HCT116 (cell line): ENCODE results near the gene NFE2L3. TPM values are rescaled to one million over a fixed set of nuclear protein-coding genes. Genes with fewer than 3 reads are reported as not detected.

Experiments used
- ATAC-seq: fragments of 200-7000 bp; cut with Tn5 transposase; 2 replicates; pipeline ENCODE4 v1.9.1; 2020; ENCODE audit warnings: mild to moderate bottlenecking, moderate library complexity
- BruUV-seq: library from RNA; stranded (reverse); fragments of 400-500 nt; replicated peaks from 2 replicates; lab custom pipeline; 2021; lab: Mats Ljungman, UMichigan
- CTCF ChIA-PET: fragments of 300-600 bp; sonication (Branson Sonifier 250); formaldehyde crosslinking; loops from one replicate; lab custom pipeline; 2021; ENCODE audit warnings: antibody characterized with exemption; lab: Charles Lee
- POLR2A ChIA-PET: fragments of 300-600, 350-600 bp; sonication (Branson Sonifier 250); formaldehyde crosslinking; loops from one replicate; lab custom pipeline; 2021; ENCODE audit warnings: antibody characterized with exemption; lab: Charles Lee
- RAD21 ChIA-PET, 2 experiments: fragments of 300-600 bp; sonication (Branson Sonifier 250); formaldehyde crosslinking; loops; one replicate each; lab custom pipeline; 2023; ENCODE audit warnings: low total read pairs in 2 of 2; ENCODE audit not compliant: uncharacterized antibody in 2 of 2, unreplicated experiment in 2 of 2, low non-redundant PET in 1 of 2; lab: Charles Lee
- DNase-seq: peaks from one replicate; pipeline ENCODE4 v3.0.0-alpha.2; 2010; ENCODE audit warnings: low read depth, low spot score
- H2AFZ ChIP-seq: fragments of 200-600 bp; shearing (Covaris generic), sonication (generic); 2 replicates; pipeline ENCODE4 v1.6.1; 2017; ENCODE audit warnings: low read depth, mixed run types, mixed read lengths, antibody characterized with exemption, low read length; ENCODE audit not compliant: poor library complexity, severe bottlenecking
- H3K27ac ChIP-seq: 2 replicates; pipeline ENCODE4 v1.5.1; 2012; ENCODE audit warnings: low read depth, low read length
- H3K27me3 ChIP-seq: fragments of 200-600 bp; sonication (generic); 2 replicates; pipeline ENCODE4 v1.6.1; 2016; ENCODE audit warnings: mixed run types, low read length, mixed read lengths; ENCODE audit not compliant: insufficient read depth
- H3K36me3 ChIP-seq, 2 experiments: fragments of 200-500 bp in 1 of 2; fragments of 200-600 bp in 1 of 2; sonication (Bioruptor generic) in 1 of 2; sonication (generic) in 1 of 2; 2 replicates each; pipeline versions ENCODE4 v1.5.1 to v1.6.1; 2014 to 2016; ENCODE audit warnings: low read length in 2 of 2, inconsistent platforms in 1 of 2, mixed read lengths in 1 of 2, mixed run types in 1 of 2; ENCODE audit not compliant: insufficient read depth in 2 of 2, control insufficient read depth in 1 of 2
- H3K4me1 ChIP-seq, 2 experiments: fragments of 200-600 bp in 1 of 2; sonication (generic) in 1 of 2; 2 replicates each; pipeline versions ENCODE4 v1.5.1 to v1.6.1; 2012 to 2017; ENCODE audit warnings: low read length in 2 of 2, inconsistent platforms in 1 of 2, mild to moderate bottlenecking in 1 of 2, mixed read lengths in 1 of 2, mixed run types in 1 of 2, moderate library complexity in 1 of 2; ENCODE audit not compliant: insufficient read depth in 2 of 2, control insufficient read depth in 1 of 2
- H3K4me2 ChIP-seq: fragments of 200-600 bp; sonication (generic); 2 replicates; pipeline ENCODE4 v1.6.1; 2017; ENCODE audit warnings: mixed run types, low read length, mixed read lengths
- H3K4me3 ChIP-seq, 2 experiments: fragments of 200-600 bp in 1 of 2; sonication (generic) in 1 of 2; replicated peaks in 1 of 2; 2 replicates each; pipeline ENCODE4 v1.5.1; 2011 to 2016; ENCODE audit warnings: low read length in 2 of 2, control low read depth in 1 of 2, low read depth in 1 of 2, mild to moderate bottlenecking in 1 of 2, mixed read lengths in 1 of 2, mixed run types in 1 of 2
- H3K79me2 ChIP-seq: fragments of 200-600 bp; sonication (generic); 2 replicates; pipeline ENCODE4 v1.6.1; 2017; ENCODE audit warnings: mild to moderate bottlenecking, mixed run types, low read length, moderate library complexity, mixed read lengths; ENCODE audit not compliant: insufficient read depth
- H3K9ac ChIP-seq: fragments of 200-600 bp; sonication (generic); 2 replicates; pipeline ENCODE4 v1.6.1; 2016; ENCODE audit warnings: low read length, mixed read lengths
- H3K9me2 ChIP-seq: fragments of 200-600 bp; sonication (generic), shearing (Covaris generic); 2 replicates; pipeline ENCODE4 v1.6.1; 2017; ENCODE audit warnings: mixed run types, mild to moderate bottlenecking, moderate library complexity; ENCODE audit not compliant: insufficient read depth
- H3K9me3 ChIP-seq, 2 experiments: fragments of 200-500 bp in 1 of 2; fragments of 200-600 bp in 1 of 2; sonication (Bioruptor generic) in 1 of 2; sonication (generic) in 1 of 2; 2 replicates each; pipeline ENCODE4 v1.6.1; 2014 to 2017; ENCODE audit warnings: low read length in 2 of 2, mixed read lengths in 2 of 2, inconsistent platforms in 1 of 2, low read depth in 1 of 2, mild to moderate bottlenecking in 1 of 2, mixed run types in 1 of 2, moderate library complexity in 1 of 2; ENCODE audit not compliant: control insufficient read depth in 1 of 2, insufficient read depth in 1 of 2
- H4K20me1 ChIP-seq: fragments of 200-600 bp; sonication (generic), shearing (Covaris generic); 2 replicates; pipeline ENCODE4 v1.6.1; 2017; ENCODE audit warnings: mixed run types, mild to moderate bottlenecking, moderate library complexity; ENCODE audit not compliant: insufficient read depth
- ATF3 ChIP-seq: IDR thresholded peaks from 2 replicates; pipeline ENCODE4 v1.6.1; 2012
- CEBPB ChIP-seq: IDR thresholded peaks from 2 replicates; pipeline ENCODE4 v1.6.1; 2012; ENCODE audit warnings: low read depth
- CTCF ChIP-seq, 3 experiments: fragments of 200-600 bp in 1 of 3; sonication (generic) in 1 of 3; IDR thresholded peaks in 2 of 3; conservative IDR thresholded peaks in 1 of 3; 2 replicates each; pipeline ENCODE4 v1.5.1; 2012 to 2017; ENCODE audit warnings: low read depth in 2 of 3, low read length in 2 of 3, antibody characterized with exemption in 1 of 3, borderline replicate concordance in 1 of 3, control low read depth in 1 of 3, mild to moderate bottlenecking in 1 of 3, mixed read lengths in 1 of 3, mixed run types in 1 of 3, moderate library complexity in 1 of 3; ENCODE audit not compliant: insufficient read depth in 1 of 3
- ELF1 ChIP-seq: IDR thresholded peaks from 2 replicates; pipeline ENCODE4 v1.6.1; 2012; ENCODE audit warnings: low read depth, borderline replicate concordance
- EZH2phosphoT487 ChIP-seq: fragments of 200-600 bp; IDR thresholded peaks from 2 replicates; pipeline ENCODE4 v1.6.1; 2018; ENCODE audit warnings: antibody characterized with exemption, borderline replicate concordance
- FOSL1 ChIP-seq: IDR thresholded peaks from 2 replicates; pipeline ENCODE4 v1.6.1; 2012; ENCODE audit warnings: low read depth
- JUND ChIP-seq: IDR thresholded peaks from 2 replicates; pipeline ENCODE4 v1.6.1; 2012
- MAX ChIP-seq: IDR thresholded peaks from 2 replicates; pipeline ENCODE4 v1.6.1; 2012
- POLR2A ChIP-seq: IDR thresholded peaks from 2 replicates; pipeline ENCODE4 v1.7.0; 2011; ENCODE audit warnings: borderline replicate concordance; ENCODE audit not compliant: insufficient read depth, insufficient read length; ENCODE audit errors: extremely low read depth
- POLR2AphosphoS5 ChIP-seq: IDR thresholded peaks from 2 replicates; pipeline ENCODE4 v1.6.1; 2011; ENCODE audit warnings: mild to moderate bottlenecking, low read depth, low read length, moderate library complexity
- REST ChIP-seq: IDR thresholded peaks from 2 replicates; pipeline ENCODE4 v1.6.1; 2012; ENCODE audit warnings: low read depth
- SIN3A ChIP-seq: IDR thresholded peaks from 2 replicates; pipeline ENCODE4 v1.6.1; 2012; ENCODE audit warnings: low read depth
- SP1 ChIP-seq: IDR thresholded peaks from 2 replicates; pipeline ENCODE4 v1.6.1; 2012; ENCODE audit warnings: low read depth
- SRF ChIP-seq: IDR thresholded peaks from 2 replicates; pipeline ENCODE4 v1.6.1; 2012; ENCODE audit warnings: low read depth
- TCF7L2 ChIP-seq: IDR thresholded peaks from 2 replicates; pipeline ENCODE4 v1.7.0; 2011; ENCODE audit warnings: borderline replicate concordance, inconsistent platforms; ENCODE audit not compliant: insufficient read depth, insufficient read length; ENCODE audit errors: extremely low read depth
- YY1 ChIP-seq: IDR thresholded peaks from 2 replicates; pipeline ENCODE4 v1.6.1; 2011; ENCODE audit warnings: low read length, low read depth, moderate library complexity, mild to moderate bottlenecking; ENCODE audit not compliant: insufficient replicate concordance; ENCODE audit errors: extremely low read depth
- ZFX ChIP-seq: fragments of 450-650 bp; IDR thresholded peaks from 2 replicates; pipeline ENCODE4 v1.6.1; 2017
- ZNF274 ChIP-seq: fragments of 200-500 bp; sonication (Bioruptor generic); IDR thresholded peaks from 2 replicates; pipeline ENCODE4 v1.6.1; 2014; ENCODE audit warnings: mild to moderate bottlenecking, low read depth, low read length, inconsistent platforms
- intact Hi-C: fragments of 100-400 bp; cut with micrococcal nuclease; formaldehyde crosslinking; loops from 2 replicates; pipeline ENCODE4 v1.10.0; 2022
- total RNA-seq: library from RNA; stranded (reverse); gene quantifications from one replicate; pipeline ENCODE4 v1.2.1, GENCODE V29; 2021; ENCODE audit not compliant: unreplicated experiment

Gene NFE2L3
- total RNA-seq, 1 experiment from 2014 or later: 27.0 TPM

GRCh38 chr7:26202019-26202990 is 50.3 kb downstream of the NFE2L3 start:
- H3K9ac ChIP-seq: peak overlapping the region; percentile 84
- ChIA-PET POLR2A (interaction anchor here (0.8 to 1.6 kb wide), 2 partner anchors 12 to 308 kb away, joined by 3 to 7 read pairs; no protein-coding TSS in a partner anchor), RAD21 (no interaction called here), CTCF (interaction anchor here (1.0 to 1.7 kb wide), 3 partner anchors 111 to 306 kb away, joined by 3 to 5 read pairs (median 4); no protein-coding TSS in a partner anchor)
- TSS peak; percentile 54 for BruUV-seq
- H3K4me3 ChIP-seq: peak overlapping the region; percentile 64 to 68
- no peak overlapping the region for H2AFZ ChIP-seq
- ATAC-seq (peak; percentile 8), DNase-seq (no peak)
- TF ChIP-seq FOSL1: no peak
- no peak for TF ChIP-seq ELF1
- no peak; the same call in 1 of the 2 replicates for TF ChIP-seq POLR2AphosphoS5
- no peak for TF ChIP-seq EZH2phosphoT487
- TF ChIP-seq CTCF (IDR thresholded peaks at IDR 0.05 in 2 of 3, conservative IDR thresholded peaks at IDR 0.05 in 1 of 3; ENCODE audit: borderline replicate concordance in 1 of 3, insufficient read depth in 1 of 3, low read depth in 2 of 3, low read length in 2 of 3): no peak
- TF ChIP-seq REST: no peak
- TF ChIP-seq SIN3A: no peak; the same call in 1 of the 2 replicates
- TF ChIP-seq POLR2A: no peak
- TF ChIP-seq MAX: peak; percentile 70
- 0 out of 2 replicates have a peak, but pooled peaks have one; percentile 12 for TF ChIP-seq SP1
- TF ChIP-seq CEBPB: no peak
- no peak for TF ChIP-seq SRF
- no peak for TF ChIP-seq JUND
- no peak for TF ChIP-seq ZNF274
- no peak for TF ChIP-seq YY1
- TF ChIP-seq ZFX: peak; percentile 92
- TF ChIP-seq ATF3: no peak
- peak; percentile 57 for TF ChIP-seq TCF7L2
- H3K27me3 ChIP-seq: no peaks in the 10 kb centered on the region
- H3K9me3 ChIP-seq: no peaks in the 10 kb centered on the region
- H3K4me2 ChIP-seq: peak overlapping the region; percentile 81
- H3K79me2 ChIP-seq: peaks cover 90% of the 10 kb centered on the region
- intact Hi-C loops: loop anchor here (5.0 to 10.0 kb wide), 3 partner anchors 72 to 960 kb away; no protein-coding TSS in a partner anchor
- peaks cover 41 to 65% of the 10 kb centered on the region in 2 experiments for H3K36me3 ChIP-seq
- peaks cover 13 to 35% of the 10 kb centered on the region in 2 experiments for H3K4me1 ChIP-seq
- H3K9me2 ChIP-seq: no peaks in the 10 kb centered on the region
- H3K27ac ChIP-seq: peak overlapping the region; percentile 97
- peaks cover 63% of the 10 kb centered on the region for H4K20me1 ChIP-seq
